ENCODE measurements around the gene MASP2. TPM values are rescaled to one million over a fixed set of nuclear protein-coding genes. Genes with fewer than 3 reads are reported as not detected.
"Not testable (repeated sequence)": the region's sequence is repeated elsewhere in the genome, so short reads cannot be mapped to it uniquely, and the experiment has no call there.

The MASP2 gene
- total RNA-seq, 2 experiments from 2014 or later: not detected

DNA sequence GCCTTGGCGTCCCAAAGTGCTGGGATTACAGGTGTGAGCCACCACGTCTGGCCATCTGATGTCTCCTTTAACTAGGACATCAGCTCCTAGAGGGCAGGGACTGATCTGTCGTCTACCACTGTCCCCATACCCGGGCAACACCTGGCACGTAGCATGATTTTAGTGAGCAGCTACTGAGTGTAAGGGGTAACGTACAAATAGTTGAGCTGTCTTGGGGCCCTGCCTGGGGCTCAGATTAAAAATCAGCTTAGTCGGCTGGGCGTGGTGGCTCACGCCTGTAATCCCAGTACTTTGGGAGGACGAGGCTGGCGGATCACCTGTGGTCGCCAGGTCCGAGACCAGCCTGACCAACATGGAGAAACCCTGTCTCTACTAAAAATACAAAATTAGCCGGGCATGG is 11.0 kb upstream of the MASP2 start:
- H3K36me3 Mint-ChIP-seq (ENCODE audit: low read depth): peaks cover 39% of the 10 kb centered on the region
- peak overlapping the region; percentile 93 for H3K4me3 Mint-ChIP-seq
- H3K27me3 Mint-ChIP-seq: no peaks in the 10 kb centered on the region
- intact Hi-C loops (cut with DNase I, micrococcal nuclease): no loop called here
- no peaks in the 10 kb centered on the region for H3K9me3 Mint-ChIP-seq (ENCODE audit: low read depth)
- ChIA-PET POLR2A (no interaction called here), CTCF (interaction anchor here (0.7 to 3.4 kb wide), 3 partner anchors 20 to 50 kb away, joined by 4 to 17 read pairs (median 6); no protein-coding TSS in a partner anchor)
- no peak overlapping the region for H3K27ac Mint-ChIP-seq
- peaks cover 37% of the 10 kb centered on the region for H3K4me1 Mint-ChIP-seq
- DNase-seq (no peak), ATAC-seq (no peak)

DNA sequence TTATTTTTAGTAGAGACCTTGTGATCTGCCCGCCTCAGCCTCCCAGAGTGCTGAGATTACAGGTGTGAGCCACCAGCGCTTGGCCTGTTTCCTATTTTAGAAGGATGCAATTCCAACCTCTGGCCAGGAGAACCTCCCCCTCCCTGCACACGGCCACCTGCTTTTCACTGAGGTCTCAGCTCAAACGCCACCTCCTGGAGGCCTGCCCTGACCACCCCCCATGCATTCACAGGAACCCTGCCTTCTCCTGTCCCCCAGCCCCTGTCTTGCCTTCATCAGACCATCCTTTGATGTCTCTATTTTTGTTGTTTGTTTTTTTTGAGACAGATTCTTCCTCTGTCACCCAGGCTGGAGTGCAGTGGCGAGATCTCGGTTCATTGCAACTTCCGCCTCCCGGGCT is 10.4 kb upstream of the MASP2 start:
- ChIA-PET CTCF (interaction anchor here (0.8 to 3.4 kb wide), 3 partner anchors 20 to 65 kb away, joined by 4 to 17 read pairs (median 6); no protein-coding TSS in a partner anchor), POLR2A (interaction anchor here (0.6 to 0.8 kb wide), 2 partner anchors 42 kb away, joined by 3 read pairs; partner anchors contain the start of gene EXOSC10)
- Mint-ChIP-seq H3K9me3 (ENCODE audit: low read depth) (no peaks in the 10 kb centered on the region), H3K4me3 (peak overlapping the region; percentile 93), H3K27me3 (no peaks in the 10 kb centered on the region), H3K27ac (peak overlapping the region; percentile 47), H3K36me3 (ENCODE audit: low read depth) (peaks cover 38% of the 10 kb centered on the region), H3K4me1 (peaks cover 31% of the 10 kb centered on the region)
- intact Hi-C loops (cut with DNase I, micrococcal nuclease): no loop called here
- ATAC-seq: no peak
- no peak for DNase-seq

DNA sequence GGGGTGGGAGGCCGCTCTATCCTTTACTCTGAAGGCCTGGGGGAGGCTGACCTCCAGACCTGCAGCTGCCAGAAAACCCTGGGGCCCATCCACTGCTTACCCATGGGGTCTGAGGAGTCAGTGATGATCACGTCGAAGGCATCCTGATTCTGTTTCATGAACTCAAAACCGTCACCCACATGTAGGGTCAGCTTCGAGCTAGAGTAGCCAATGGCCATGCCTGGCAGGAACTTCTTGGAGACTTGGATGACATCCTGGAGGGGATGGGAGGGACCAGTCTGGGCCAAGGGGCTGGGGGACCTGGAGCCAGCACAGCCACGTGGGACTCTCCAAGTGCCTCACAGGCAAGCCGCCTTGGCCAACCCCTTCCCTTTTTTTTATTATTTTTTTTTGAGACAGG is 9.5 kb upstream of the MASP2 start:
- intact Hi-C loops (cut with DNase I, micrococcal nuclease): no loop called here
- ATAC-seq: no peak
- no peaks in the 10 kb centered on the region for H3K9me3 Mint-ChIP-seq (ENCODE audit: low read depth)
- H3K27me3 Mint-ChIP-seq: no peaks in the 10 kb centered on the region
- peaks cover 38% of the 10 kb centered on the region for H3K36me3 Mint-ChIP-seq (ENCODE audit: low read depth)
- H3K4me1 Mint-ChIP-seq: peaks cover 24% of the 10 kb centered on the region
- H3K4me3 Mint-ChIP-seq: no peak overlapping the region
- no peak overlapping the region for H3K27ac Mint-ChIP-seq
- CTCF ChIA-PET: interaction anchor here (0.8 to 3.4 kb wide), 2 partner anchors 19 to 64 kb away, joined by 4 to 17 read pairs; no protein-coding TSS in a partner anchor
- POLR2A ChIA-PET: interaction anchor here (0.6 kb wide), 1 partner anchor 1766 kb away, joined by 5 read pairs; no protein-coding TSS in a partner anchor
- DNase-seq: no peak

DNA sequence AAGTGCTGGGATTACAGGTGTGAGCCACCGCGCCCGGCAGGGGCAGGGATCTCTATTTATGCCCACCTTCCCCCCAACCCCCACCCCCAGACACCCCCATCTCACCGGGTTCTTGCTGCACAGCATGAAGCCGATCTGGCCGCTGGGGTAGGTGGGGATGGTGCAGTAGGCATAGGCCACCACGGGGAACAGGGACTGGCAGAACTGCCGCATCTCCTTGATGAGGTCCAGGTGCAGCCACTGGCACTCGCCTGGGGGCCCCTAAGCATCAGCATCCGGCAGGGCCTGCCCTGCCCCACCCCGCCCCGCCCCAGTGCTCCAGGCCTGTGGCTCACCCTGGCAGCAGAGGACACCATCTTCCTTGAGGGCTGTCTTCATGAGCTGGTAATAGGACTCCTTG is 8.6 kb upstream of the MASP2 start:
- POLR2A ChIA-PET: interaction anchor here (0.6 kb wide), 1 partner anchor 1765 kb away, joined by 5 read pairs; no protein-coding TSS in a partner anchor

DNA sequence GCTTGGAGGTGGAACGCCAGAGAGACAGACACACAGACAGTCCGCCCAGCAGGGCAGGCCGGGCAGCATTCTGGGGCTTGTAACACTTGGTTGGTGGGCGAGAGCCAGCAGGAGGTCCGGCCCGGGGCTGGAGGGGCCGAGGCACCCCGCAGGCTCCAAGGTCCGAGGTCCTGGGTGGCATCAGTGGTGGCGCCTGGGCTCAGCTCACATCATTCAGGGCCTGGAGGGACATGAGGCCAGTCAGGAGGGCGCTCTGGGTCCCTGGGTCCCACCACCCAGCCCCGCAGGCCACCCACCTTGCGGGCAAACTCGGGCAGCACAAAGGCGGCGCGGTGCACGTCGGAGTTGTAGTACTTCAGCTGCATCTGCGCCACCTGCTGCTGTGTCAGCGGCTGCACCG is 7.6 kb upstream of the MASP2 start:
- Mint-ChIP-seq H3K27ac (no peak overlapping the region), H3K9me3 (ENCODE audit: low read depth) (no peaks in the 10 kb centered on the region), H3K4me3 (no peak overlapping the region), H3K4me1 (peaks cover 16% of the 10 kb centered on the region), H3K27me3 (no peaks in the 10 kb centered on the region), H3K36me3 (ENCODE audit: low read depth) (peaks cover 33% of the 10 kb centered on the region)
- ChIA-PET POLR2A (no interaction called here), CTCF (interaction anchor here (1.3 kb wide), 1 partner anchor 17 kb away, joined by 3 read pairs; no protein-coding TSS in a partner anchor)
- intact Hi-C loops (cut with DNase I, micrococcal nuclease): no loop called here
- ATAC-seq (no peak), DNase-seq (no peak)

More for the DNA sequence above, 8.6 kb upstream of the MASP2 start:
- Mint-ChIP-seq H3K27me3 (no peaks in the 10 kb centered on the region), H3K4me1 (peaks cover 18% of the 10 kb centered on the region), H3K36me3 (ENCODE audit: low read depth) (peaks cover 34% of the 10 kb centered on the region), H3K27ac (no peak overlapping the region), H3K4me3 (no peak overlapping the region), H3K9me3 (ENCODE audit: low read depth) (no peaks in the 10 kb centered on the region)
- CTCF ChIA-PET: interaction anchor here (3.4 kb wide), 1 partner anchor 18 kb away, joined by 17 read pairs; no protein-coding TSS in a partner anchor
- no peak for ATAC-seq
- intact Hi-C loops (cut with DNase I, micrococcal nuclease): no loop called here
- no peak for DNase-seq

DNA sequence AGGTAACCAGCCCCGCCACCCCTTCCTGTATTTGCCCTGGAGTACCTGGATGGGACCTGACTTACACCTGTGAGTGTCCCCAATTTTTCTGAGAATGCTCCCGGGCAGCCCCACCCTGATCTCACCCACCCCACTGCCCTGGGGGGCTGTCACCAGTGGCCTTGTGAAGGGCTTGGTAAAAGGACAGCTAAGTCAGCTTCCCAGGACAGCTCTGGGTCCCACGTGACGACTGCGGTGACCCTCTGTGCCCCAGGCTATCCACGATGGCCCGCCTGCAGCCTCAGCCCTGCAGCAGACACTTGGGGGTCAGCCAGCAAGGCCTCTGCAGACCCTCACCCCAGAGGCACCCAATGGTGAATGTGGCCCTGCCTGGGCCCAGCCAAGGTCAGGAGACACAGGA is 7.1 kb upstream of the MASP2 start:
- DNase-seq: no peak
- H3K4me1 Mint-ChIP-seq: peaks cover 16% of the 10 kb centered on the region
- ChIA-PET CTCF (interaction anchor here (1.3 kb wide), 1 partner anchor 16 kb away, joined by 3 read pairs; no protein-coding TSS in a partner anchor), POLR2A (no interaction called here)
- H3K27me3 Mint-ChIP-seq: no peaks in the 10 kb centered on the region
- no peak overlapping the region for H3K4me3 Mint-ChIP-seq
- H3K9me3 Mint-ChIP-seq (ENCODE audit: low read depth): no peaks in the 10 kb centered on the region
- intact Hi-C loops (cut with DNase I, micrococcal nuclease): no loop called here
- H3K27ac Mint-ChIP-seq: no peak overlapping the region
- no peak for ATAC-seq
- peaks cover 32% of the 10 kb centered on the region for H3K36me3 Mint-ChIP-seq (ENCODE audit: low read depth)

DNA sequence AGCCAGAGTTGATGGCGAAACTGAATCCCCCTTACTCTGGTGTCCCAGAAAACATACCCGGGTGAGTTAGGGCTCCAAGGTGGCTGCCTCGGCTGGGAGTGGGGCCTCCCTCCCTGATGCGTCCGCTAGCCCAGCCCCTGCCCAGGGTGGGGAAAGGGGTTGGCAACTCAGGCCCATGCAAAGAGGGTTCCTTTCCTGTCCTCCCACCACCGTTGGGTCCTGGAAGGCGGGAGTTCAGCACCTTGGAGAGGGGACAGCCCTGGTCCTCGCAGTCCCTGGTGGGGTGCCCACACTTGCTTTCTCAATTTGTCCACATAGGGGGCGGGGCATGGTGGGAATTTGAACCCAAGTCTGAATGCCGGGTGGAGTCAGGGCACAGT is 6.7 kb upstream of the MASP2 start:
- no peaks in the 10 kb centered on the region for H3K9me3 Mint-ChIP-seq (ENCODE audit: low read depth)
- intact Hi-C loops (cut with DNase I, micrococcal nuclease): no loop called here
- ChIA-PET CTCF (interaction anchor here (1.3 kb wide), 1 partner anchor 16 kb away, joined by 3 read pairs; no protein-coding TSS in a partner anchor), POLR2A (no interaction called here)
- no peak overlapping the region for H3K27ac Mint-ChIP-seq
- H3K4me3 Mint-ChIP-seq: no peak overlapping the region
- ATAC-seq: peak; percentile 21
- DNase-seq: peak; percentile 49
- H3K36me3 Mint-ChIP-seq (ENCODE audit: low read depth): peaks cover 28% of the 10 kb centered on the region
- H3K4me1 Mint-ChIP-seq: peaks cover 13% of the 10 kb centered on the region
- H3K27me3 Mint-ChIP-seq: no peaks in the 10 kb centered on the region

DNA sequence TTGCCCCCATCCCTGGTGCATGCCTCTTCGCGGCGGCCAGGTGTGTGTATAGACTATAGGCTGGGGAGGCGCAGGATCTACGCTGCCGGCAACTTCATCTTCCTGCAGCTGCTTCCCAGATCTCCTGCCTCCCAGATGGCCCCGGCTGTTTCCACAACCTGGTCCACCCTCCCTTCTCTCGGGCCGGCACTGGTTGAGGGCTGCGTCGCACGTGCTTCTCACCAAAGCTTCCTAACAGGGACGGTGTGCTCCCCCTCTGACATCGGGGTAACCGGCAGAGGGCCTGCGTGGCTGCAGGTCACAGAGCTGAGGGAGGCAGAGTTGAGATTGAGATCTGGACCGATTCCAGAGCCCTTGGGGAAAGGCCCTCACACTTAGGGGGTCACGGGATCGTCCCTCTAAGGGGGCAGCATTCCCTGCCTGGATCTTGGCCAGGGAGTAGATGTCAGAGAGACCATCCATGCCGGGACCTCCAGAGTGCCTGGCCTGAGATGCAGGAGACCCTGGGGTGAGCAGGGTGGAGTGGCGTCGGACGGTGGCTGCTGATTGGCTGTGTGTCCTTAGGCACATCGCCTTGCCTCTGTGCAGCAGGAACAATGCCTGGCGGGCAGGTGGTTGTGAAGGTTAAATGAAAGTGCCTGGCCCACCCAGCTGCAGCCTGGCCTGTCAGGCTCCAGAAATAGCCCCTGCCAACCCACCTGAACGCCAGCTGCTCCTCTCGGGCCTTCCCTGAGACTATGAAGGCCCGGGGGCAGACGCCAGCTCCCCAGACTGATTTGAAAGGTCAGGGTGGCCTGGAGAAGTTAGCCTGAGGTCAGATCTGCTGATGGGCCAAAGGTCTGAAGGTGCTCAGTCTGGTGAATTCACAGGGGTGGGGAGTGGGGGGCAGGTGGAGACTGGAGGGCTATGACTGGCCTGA is 6.1 kb upstream of the MASP2 start:
- intact Hi-C loops (cut with DNase I, micrococcal nuclease): no loop called here
- ATAC-seq (peak; percentile 33), DNase-seq (no peak)
- POLR2A ChIA-PET: interaction anchor here (0.6 kb wide), 1 partner anchor 27 kb away, joined by 4 read pairs; no protein-coding TSS in a partner anchor
- CTCF ChIA-PET: interaction anchor here (0.6 to 2.7 kb wide), 4 partner anchors 10 to 667 kb away, joined by 4 to 14 read pairs (median 5); no protein-coding TSS in a partner anchor
- Mint-ChIP-seq H3K27ac (no peak overlapping the region), H3K27me3 (no peaks in the 10 kb centered on the region), H3K4me3 (no peak overlapping the region), H3K9me3 (ENCODE audit: low read depth) (no peaks in the 10 kb centered on the region), H3K36me3 (ENCODE audit: low read depth) (peaks cover 24% of the 10 kb centered on the region), H3K4me1 (peaks cover 6% of the 10 kb centered on the region)

DNA sequence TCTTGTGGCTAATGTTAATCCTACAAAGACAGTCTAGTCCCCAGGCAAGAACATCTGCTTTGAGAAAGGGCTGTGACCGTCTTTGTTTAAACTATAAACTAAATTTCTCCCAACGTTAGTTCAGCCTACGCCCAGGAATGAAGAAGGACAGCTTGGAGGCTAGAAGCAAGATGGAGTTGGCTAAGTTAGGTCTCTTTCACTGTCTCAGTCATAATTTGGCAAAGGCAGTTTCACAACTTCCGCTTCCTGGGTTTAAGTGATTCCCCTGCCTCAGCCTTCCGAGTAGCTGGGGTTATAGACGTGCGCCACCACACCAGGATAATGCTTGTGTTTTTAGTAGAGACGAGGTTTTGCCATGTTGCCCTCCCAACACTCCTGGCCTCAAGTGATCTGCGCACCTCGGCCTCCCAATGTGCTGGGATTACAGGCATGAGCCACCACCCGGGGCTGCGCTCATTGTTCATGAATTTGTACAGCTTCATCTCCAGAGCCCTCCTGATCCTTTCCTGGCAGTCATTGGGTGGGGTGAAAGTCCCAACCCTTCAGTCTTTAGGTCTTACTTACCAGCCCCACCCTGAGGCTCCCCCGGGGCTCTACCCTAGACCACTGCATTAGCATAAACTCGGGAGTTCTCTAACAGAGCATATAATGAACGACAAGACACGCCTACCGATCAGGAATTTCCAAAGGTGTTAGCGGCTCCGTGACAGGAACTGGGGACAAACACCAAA is 4.9 kb upstream of the MASP2 start:
- Mint-ChIP-seq H3K36me3 (ENCODE audit: low read depth) (peaks cover 14% of the 10 kb centered on the region), H3K27me3 (no peaks in the 10 kb centered on the region), H3K27ac (no peak overlapping the region), H3K4me3 (no peak overlapping the region), H3K9me3 (ENCODE audit: low read depth) (no peaks in the 10 kb centered on the region), H3K4me1 (no peaks in the 10 kb centered on the region)
- ChIA-PET CTCF (interaction anchor here (0.7 to 2.7 kb wide), 4 partner anchors 9 to 668 kb away, joined by 3 to 14 read pairs (median 5); no protein-coding TSS in a partner anchor), POLR2A (interaction anchor here (0.6 kb wide), 2 partner anchors 28 to 1863 kb away, joined by 4 read pairs; no protein-coding TSS in a partner anchor)
- intact Hi-C loops (cut with DNase I, micrococcal nuclease): no loop called here
- ATAC-seq (no peak), DNase-seq (no peak)

DNA sequence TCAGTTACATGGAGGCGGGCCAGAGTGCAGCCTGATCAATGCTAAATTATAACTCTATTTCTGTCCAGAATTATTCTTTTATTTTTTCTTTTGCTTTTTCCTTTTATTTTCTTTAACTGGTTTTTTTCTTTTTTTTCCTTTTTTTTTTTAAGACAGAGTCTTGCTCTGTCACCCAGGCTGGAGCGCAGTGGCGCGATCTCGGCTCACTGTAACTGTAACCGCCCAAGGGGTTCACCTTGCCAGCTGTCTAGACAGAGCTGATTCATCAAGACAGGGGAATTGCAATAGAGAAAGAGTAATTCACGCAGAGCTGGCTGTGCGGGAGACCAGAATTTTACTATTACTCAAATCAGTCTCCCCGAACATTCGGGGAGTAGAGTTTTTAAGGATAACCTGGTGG is 4.1 kb upstream of the MASP2 start:
- H3K27ac Mint-ChIP-seq; ATAC-seq; H3K27me3 Mint-ChIP-seq; H3K4me1 Mint-ChIP-seq; intact Hi-C loops (cut with DNase I, micrococcal nuclease); H3K9me3 Mint-ChIP-seq (ENCODE audit: low read depth); H3K4me3 Mint-ChIP-seq; DNase-seq: not testable (repeated sequence)
- ChIA-PET POLR2A (interaction anchor here (0.6 kb wide), 1 partner anchor 1862 kb away, joined by 4 read pairs; no protein-coding TSS in a partner anchor), CTCF (interaction anchor here (2.7 kb wide), 1 partner anchor 13 kb away, joined by 14 read pairs; no protein-coding TSS in a partner anchor)
- peaks cover 13% of the 10 kb centered on the region for H3K36me3 Mint-ChIP-seq (ENCODE audit: low read depth)

DNA sequence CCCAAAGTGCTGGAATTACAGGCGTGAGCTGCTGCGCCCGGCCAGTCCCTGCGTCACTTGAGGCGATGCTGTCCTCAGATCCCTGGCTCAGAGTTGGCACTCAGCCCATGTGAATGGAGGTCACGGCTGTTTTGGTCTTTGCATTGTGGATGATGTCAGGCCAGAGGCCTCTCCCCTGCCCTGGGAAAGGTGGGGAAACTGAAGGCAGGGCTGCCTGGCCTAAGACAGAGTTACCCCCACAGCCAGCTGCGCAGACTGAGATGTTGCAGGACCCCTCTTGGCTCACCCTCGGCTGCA is 821 bp downstream of the MASP2 start:
- Mint-ChIP-seq H3K9me3 (ENCODE audit: low read depth) (no peaks in the 10 kb centered on the region), H3K27ac (no peak overlapping the region), H3K4me3 (no peak overlapping the region), H3K36me3 (ENCODE audit: low read depth) (no peaks in the 10 kb centered on the region), H3K4me1 (no peaks in the 10 kb centered on the region), H3K27me3 (no peaks in the 10 kb centered on the region)
- no peak for ATAC-seq
- ChIA-PET POLR2A (no interaction called here), CTCF (interaction anchor here (0.9 to 1.5 kb wide), 2 partner anchors 9 to 10 kb away, joined by 3 to 4 read pairs; no protein-coding TSS in a partner anchor)
- intact Hi-C loops (cut with DNase I, micrococcal nuclease): no loop called here
- no peak for DNase-seq

Data from activated CD4-positive, alpha-beta T cell treated with anti-CD3 and anti-CD28 coated beads for 36 hours (primary cell).